HFFc6 (cell line): ENCODE measurements around the gene MAPK12. TPM values are rescaled to one million over a fixed set of nuclear protein-coding genes. Genes with fewer than 3 reads are reported as not detected.
A peak's percentile ranks its signal among the peaks of the same experiment; 100 is the strongest.

Source experiments
- DNase-seq: peaks from one replicate; pipeline ENCODE4 v3.0.0-alpha.2; 2018
- H3K27ac Mint-ChIP-seq: 2 replicates; pipeline ENCODE4 v1.8.0; 2020; ENCODE audit warnings: mild to moderate bottlenecking, mixed read lengths
- H3K27me3 Mint-ChIP-seq: 2 replicates; pipeline ENCODE4 v1.8.0; 2021; ENCODE audit warnings: mild to moderate bottlenecking, moderate library complexity, mixed read lengths; ENCODE audit not compliant: insufficient read depth
- H3K36me3 Mint-ChIP-seq: 2 replicates; pipeline ENCODE4 v1.8.0; 2021; ENCODE audit warnings: low read depth, mixed read lengths
- H3K4me1 Mint-ChIP-seq: 2 replicates; pipeline ENCODE4 v1.8.0; 2020; ENCODE audit warnings: low read depth, mixed read lengths
- H3K4me3 Mint-ChIP-seq: 2 replicates; pipeline ENCODE4 v1.8.0; 2020; ENCODE audit warnings: mild to moderate bottlenecking, moderate library complexity, mixed read lengths
- H3K9me3 Mint-ChIP-seq: 2 replicates; pipeline ENCODE4 v1.8.0; 2020; ENCODE audit warnings: mild to moderate bottlenecking, mixed read lengths
- CTCF ChIP-seq: fragments of 200-600 bp; sonication (generic); IDR thresholded peaks from 2 replicates; pipeline ENCODE4 v1.5.0; 2021; ENCODE audit warnings: antibody characterized with exemption, mild to moderate bottlenecking
- total RNA-seq, 6 experiments: library from RNA; stranded (reverse); fragmentation: NEBNext Ultra II Directional; extraction: Animal tissue kit (Norgen Biotek cat#: 25700); gene quantifications; 2 replicates in 1 of 6; 3 replicates in 5 of 6; pipeline ENCODE4 v1.2.3, GENCODE V29; 2021

The MAPK12 gene
- total RNA-seq, 6 experiments from 2014 or later = 31.4 to 39.5 (median 34.1) TPM

DNA sequence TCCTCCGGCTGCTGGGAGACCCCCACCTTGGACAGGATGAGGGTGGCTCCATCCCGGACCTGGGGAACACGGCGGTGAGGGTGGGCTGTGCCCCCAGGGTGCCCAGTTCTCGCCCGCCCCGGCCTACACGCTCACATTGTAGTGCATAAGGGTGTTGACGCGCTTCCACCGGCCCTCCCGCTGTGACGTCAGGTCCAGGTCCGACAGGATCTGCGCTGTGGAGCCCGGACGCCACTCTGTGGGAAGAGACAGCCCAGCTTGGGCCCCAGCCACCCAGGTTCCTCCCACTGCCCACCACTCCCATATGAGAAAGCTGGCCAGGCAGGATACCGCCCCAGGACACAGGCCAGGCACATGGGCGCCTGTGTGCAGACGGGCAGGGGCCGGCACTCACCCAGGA is 17.0 kb upstream of the MAPK12 start:
- Mint-ChIP-seq H3K4me1 (peaks cover 12% of the 10 kb centered on the region; the same call in 1 of the 2 replicates), H3K36me3 (peaks cover 18% of the 10 kb centered on the region), H3K4me3 (no peak overlapping the region), H3K27ac (no peak overlapping the region), H3K9me3 (no peaks in the 10 kb centered on the region), H3K27me3 (peaks cover 8% of the 10 kb centered on the region)
- DNase-seq = no peak
- no peak; the same call in none of the 2 replicates for TF ChIP-seq CTCF

GRCh38 chr22:50277761-50278160 is 16.3 kb upstream of the MAPK12 start:
- peaks cover 8% of the 10 kb centered on the region for H3K27me3 Mint-ChIP-seq
- H3K27ac Mint-ChIP-seq = peak overlapping the region; percentile 24; the same call in 1 of the 2 replicates
- peaks cover 12% of the 10 kb centered on the region; the same call in 1 of the 2 replicates for H3K4me1 Mint-ChIP-seq
- H3K36me3 Mint-ChIP-seq = peaks cover 18% of the 10 kb centered on the region
- H3K9me3 Mint-ChIP-seq = no peaks in the 10 kb centered on the region
- H3K4me3 Mint-ChIP-seq = no peak overlapping the region
- TF ChIP-seq CTCF = no peak
- no peak for DNase-seq

GRCh38 chr22:50276143-50276542 is 14.7 kb upstream of the MAPK12 start:
- peak; percentile 86 for TF ChIP-seq CTCF
- no peak overlapping the region for H3K4me3 Mint-ChIP-seq
- no peak overlapping the region for H3K27ac Mint-ChIP-seq
- peaks cover 18% of the 10 kb centered on the region for H3K36me3 Mint-ChIP-seq
- H3K9me3 Mint-ChIP-seq = no peaks in the 10 kb centered on the region
- peaks cover 6% of the 10 kb centered on the region for H3K27me3 Mint-ChIP-seq
- DNase-seq = no peak
- peaks cover 7% of the 10 kb centered on the region; the same call in 1 of the 2 replicates for H3K4me1 Mint-ChIP-seq

DNA sequence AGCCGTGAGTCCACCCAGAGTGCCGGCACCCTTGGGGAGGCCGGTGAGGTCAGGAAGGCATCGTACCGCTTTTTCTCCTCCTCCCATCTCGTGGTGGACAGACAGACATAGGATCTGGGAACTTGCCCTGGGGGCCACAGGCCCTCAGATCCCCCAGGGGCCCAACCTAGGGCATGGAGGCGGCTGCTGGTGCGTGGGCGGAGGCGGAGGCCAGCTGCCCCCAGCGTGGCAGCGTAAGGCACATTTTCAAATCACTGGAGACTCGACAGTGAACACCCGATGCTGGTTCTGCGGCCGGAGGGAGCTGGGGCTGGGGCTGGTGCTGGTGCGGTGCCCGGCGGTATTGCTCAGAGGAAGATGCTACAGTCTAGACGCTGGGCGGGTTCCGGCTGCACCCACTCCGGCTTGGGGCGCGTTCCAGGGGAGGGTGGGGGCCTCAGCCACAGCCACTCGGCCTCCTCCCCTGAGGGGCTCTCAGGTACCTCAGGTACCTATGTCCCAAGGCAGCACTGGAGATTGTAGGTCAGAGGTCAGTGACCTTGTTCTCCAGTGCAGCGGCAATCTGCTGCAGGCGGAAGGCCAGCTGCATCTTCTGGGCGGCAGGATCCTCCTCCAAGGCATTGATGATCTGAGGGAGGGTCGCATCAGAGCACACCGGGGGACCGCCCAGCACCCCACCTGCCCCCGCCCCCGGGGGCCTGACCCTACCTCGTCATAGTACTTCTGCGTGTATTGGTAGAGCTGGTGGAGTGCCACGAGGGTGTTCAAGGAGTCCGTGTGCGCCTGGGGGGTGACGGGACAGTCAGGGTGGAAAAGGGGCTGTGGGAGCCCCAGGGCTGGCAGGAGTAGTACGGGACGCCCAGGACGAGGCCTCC is 13.9 kb upstream of the MAPK12 start:
- H3K27ac Mint-ChIP-seq = no peak overlapping the region
- H3K36me3 Mint-ChIP-seq = peaks cover 18% of the 10 kb centered on the region
- H3K27me3 Mint-ChIP-seq = peaks cover 8% of the 10 kb centered on the region
- no peaks in the 10 kb centered on the region for H3K9me3 Mint-ChIP-seq
- no peak for DNase-seq
- H3K4me1 Mint-ChIP-seq = peaks cover 7% of the 10 kb centered on the region; the same call in 1 of the 2 replicates
- no peak for TF ChIP-seq CTCF
- H3K4me3 Mint-ChIP-seq = no peak overlapping the region

DNA sequence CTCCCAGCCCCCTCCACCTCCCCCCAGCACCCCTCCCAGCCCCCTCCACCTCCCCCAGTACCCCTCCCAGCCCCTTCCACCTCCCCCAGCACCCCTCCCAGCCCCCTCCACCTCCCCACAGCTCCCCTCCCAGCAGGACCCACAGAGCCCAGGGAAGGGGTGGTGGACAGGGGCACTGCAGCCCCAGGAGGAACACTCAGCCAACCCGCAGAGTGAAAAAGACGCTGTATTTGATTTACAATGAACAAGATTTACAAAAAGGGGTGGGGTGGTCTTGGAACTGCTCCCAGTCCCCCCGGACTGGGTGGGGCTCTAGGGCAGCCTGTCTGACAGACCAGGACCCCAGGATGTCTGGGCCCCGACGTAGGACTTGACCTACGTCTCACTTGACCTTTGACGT is 13.3 kb upstream of the MAPK12 start:
- H3K36me3 Mint-ChIP-seq = peaks cover 18% of the 10 kb centered on the region
- no peaks in the 10 kb centered on the region for H3K9me3 Mint-ChIP-seq
- TF ChIP-seq CTCF = no peak
- no peak overlapping the region for H3K4me3 Mint-ChIP-seq
- DNase-seq = no peak
- H3K27me3 Mint-ChIP-seq = peaks cover 8% of the 10 kb centered on the region
- peaks cover 7% of the 10 kb centered on the region; the same call in 1 of the 2 replicates for H3K4me1 Mint-ChIP-seq
- no peak overlapping the region for H3K27ac Mint-ChIP-seq
